Measurements from ENCODE around the gene ARMC9. TPM values are rescaled to one million over a fixed set of nuclear protein-coding genes. Genes with fewer than 3 reads are reported as not detected.
"Not testable (repeated sequence)": the region's sequence is repeated elsewhere in the genome, so short reads cannot be mapped to it uniquely, and the experiment has no call there.

ARMC9 gene
- total RNA-seq, 2 experiments from 2014 or later = 2.0 to 2.5 TPM

GRCh38 chr2:231170055-231170454, 28.4 kb upstream of the ARMC9 start:
- Mint-ChIP-seq H3K4me1 (no peaks in the 10 kb centered on the region), H3K27ac (no peak overlapping the region), H3K36me3 (peaks cover 36% of the 10 kb centered on the region), H3K9me3 (no peaks in the 10 kb centered on the region), H3K4me3 (no peak overlapping the region), H3K27me3 (no peaks in the 10 kb centered on the region)
- POLR2A ChIA-PET = no interaction called here
- DNase-seq (no peak), ATAC-seq (ENCODE audit: low read depth) (no peak)

DNA sequence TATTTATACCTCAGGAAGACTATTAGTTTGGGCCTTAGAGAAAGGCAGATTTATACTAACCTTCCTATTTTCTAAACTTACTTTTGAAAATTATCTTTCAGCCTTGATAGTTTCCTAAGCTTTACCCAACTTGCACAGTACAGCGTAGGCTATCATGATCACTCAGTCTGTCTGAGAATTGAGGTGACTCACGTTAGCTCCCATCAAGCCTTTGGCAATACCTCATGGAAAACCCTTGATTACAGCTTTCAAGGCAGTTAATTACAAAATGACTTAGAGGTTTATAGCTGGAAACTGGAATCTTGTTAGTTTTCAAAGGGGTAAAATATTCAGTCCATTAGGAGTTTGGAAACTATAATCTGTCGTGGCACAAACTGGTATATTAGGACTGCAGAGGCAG, 26.4 kb upstream of the ARMC9 start:
- H3K4me3 Mint-ChIP-seq = no peak overlapping the region
- no peaks in the 10 kb centered on the region for H3K4me1 Mint-ChIP-seq
- no peaks in the 10 kb centered on the region for H3K9me3 Mint-ChIP-seq
- POLR2A ChIA-PET = no interaction called here
- H3K27me3 Mint-ChIP-seq = no peaks in the 10 kb centered on the region
- DNase-seq (no peak), ATAC-seq (ENCODE audit: low read depth) (no peak)
- peaks cover 33% of the 10 kb centered on the region for H3K36me3 Mint-ChIP-seq
- no peak overlapping the region for H3K27ac Mint-ChIP-seq

- ATAC-seq (ENCODE audit: low read depth) = no peak
- Mint-ChIP-seq H3K9me3 (no peaks in the 10 kb centered on the region), H3K27ac (no peak overlapping the region), H3K4me3 (no peak overlapping the region), H3K4me1 (no peaks in the 10 kb centered on the region), H3K27me3 (no peaks in the 10 kb centered on the region), H3K36me3 (peaks cover 30% of the 10 kb centered on the region)
- POLR2A ChIA-PET = no interaction called here
- DNase-seq = no peak
Observed at GRCh38 chr2:231174211-231174651, 24.2 kb upstream of the ARMC9 start.

- POLR2A ChIA-PET = no interaction called here
- Mint-ChIP-seq H3K9me3 (no peaks in the 10 kb centered on the region), H3K27ac (no peak overlapping the region), H3K4me3 (no peak overlapping the region), H3K4me1 (peaks cover 9% of the 10 kb centered on the region), H3K36me3 (peaks cover 21% of the 10 kb centered on the region), H3K27me3 (no peaks in the 10 kb centered on the region)
- ATAC-seq (ENCODE audit: low read depth) = no peak
- DNase-seq = no peak
Observed at GRCh38 chr2:231176066-231176465, 22.4 kb upstream of the ARMC9 start.

DNA sequence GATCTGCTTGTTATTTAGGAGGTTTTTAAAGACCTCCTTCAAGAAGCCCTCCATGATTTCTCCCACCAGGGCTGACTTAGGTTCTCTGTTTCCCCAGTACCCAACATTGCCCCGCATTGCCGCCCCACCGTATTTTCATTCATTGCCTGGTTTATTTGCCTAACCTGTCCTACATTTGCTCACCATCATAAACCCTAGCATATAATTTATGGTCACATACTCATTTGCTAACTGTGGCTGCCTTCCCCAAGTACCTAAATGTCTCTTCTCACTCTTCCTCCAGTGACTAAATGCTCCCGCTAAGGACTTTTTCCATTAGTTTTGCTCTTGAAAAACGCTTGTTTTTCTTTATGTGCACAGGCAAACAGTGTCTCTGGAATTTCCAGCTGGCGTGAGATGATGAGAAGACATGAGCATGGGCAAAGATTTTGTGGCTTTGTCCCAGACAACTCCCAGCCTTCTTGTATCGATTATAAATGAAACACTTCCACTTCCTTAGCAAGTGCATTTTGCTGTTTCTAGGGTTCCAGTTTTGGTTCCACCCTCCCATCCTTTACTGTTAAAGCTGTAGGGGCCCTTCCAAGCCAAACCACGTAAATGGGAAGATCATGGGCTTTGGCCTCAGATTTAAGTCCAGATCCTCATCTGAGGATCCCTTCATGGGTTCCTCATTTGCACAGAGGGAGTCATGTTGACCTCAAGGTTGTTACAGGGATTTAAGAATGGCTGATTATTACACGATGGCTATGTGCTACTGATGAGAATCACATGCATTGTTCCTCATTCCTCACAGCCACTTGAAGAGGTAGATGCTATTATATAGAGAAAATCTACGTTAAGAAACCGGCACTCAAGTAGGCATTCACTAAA, 21.0 kb upstream of the ARMC9 start:
- H3K4me1 Mint-ChIP-seq = peaks cover 9% of the 10 kb centered on the region
- DNase-seq = no peak
- no peak for ATAC-seq (ENCODE audit: low read depth)
- peaks cover 18% of the 10 kb centered on the region for H3K36me3 Mint-ChIP-seq
- POLR2A ChIA-PET = no interaction called here
- peak overlapping the region; percentile 39 for H3K27ac Mint-ChIP-seq
- no peaks in the 10 kb centered on the region for H3K27me3 Mint-ChIP-seq
- H3K9me3 Mint-ChIP-seq = no peaks in the 10 kb centered on the region
- H3K4me3 Mint-ChIP-seq = no peak overlapping the region

GRCh38 chr2:231178805-231179204, 19.6 kb upstream of the ARMC9 start:
- not testable (repeated sequence) for H3K4me3 Mint-ChIP-seq

DNA sequence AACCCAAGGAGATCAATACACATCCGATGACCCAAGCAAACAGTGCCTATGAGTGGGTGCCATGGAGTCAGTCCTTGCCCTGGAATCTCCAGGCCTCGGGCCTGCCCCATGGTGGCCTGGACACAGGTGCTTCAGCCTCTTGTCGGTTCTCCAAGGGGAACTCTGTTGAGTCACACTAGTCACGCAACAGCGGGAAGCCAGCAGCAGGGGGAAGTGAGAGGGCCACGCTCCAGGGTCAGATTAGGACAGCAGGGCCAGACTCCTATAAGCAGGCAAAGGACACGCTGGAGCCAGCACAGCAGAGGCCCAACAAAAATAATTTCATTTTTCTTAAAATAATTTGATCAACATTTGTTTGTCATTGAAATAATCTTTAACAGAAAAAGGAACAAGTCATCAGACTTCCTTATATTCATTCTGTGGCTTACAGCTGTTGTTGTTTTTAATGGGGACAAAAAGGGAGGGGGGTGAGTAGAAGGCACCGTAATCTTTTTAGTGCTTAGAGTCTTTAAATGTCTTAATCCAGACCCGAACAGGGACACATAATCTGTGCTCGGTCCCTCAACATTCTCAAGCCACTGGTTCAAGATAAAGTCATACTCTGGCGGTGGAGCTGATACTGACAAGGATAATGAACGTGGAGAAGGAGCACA, 16.4 kb upstream of the ARMC9 start:
- Mint-ChIP-seq H3K4me1 (peaks cover 9% of the 10 kb centered on the region), H3K9me3 (no peaks in the 10 kb centered on the region), H3K4me3 (no peak overlapping the region), H3K27ac (no peak overlapping the region), H3K36me3 (peaks cover 6% of the 10 kb centered on the region), H3K27me3 (peaks cover 3% of the 10 kb centered on the region)
- ATAC-seq (ENCODE audit: low read depth) = no peak
- DNase-seq = no peak
- POLR2A ChIA-PET = no interaction called here

More at GRCh38 chr2:231178805-231179204, 19.6 kb upstream of the ARMC9 start:
- POLR2A ChIA-PET; DNase-seq; H3K27ac Mint-ChIP-seq; ATAC-seq (ENCODE audit: low read depth); H3K4me1 Mint-ChIP-seq; H3K27me3 Mint-ChIP-seq; H3K9me3 Mint-ChIP-seq: not testable (repeated sequence)
- peaks cover 13% of the 10 kb centered on the region for H3K36me3 Mint-ChIP-seq

GRCh38 chr2:231182513-231182899, 15.9 kb upstream of the ARMC9 start:
- Mint-ChIP-seq H3K4me1 (peaks cover 9% of the 10 kb centered on the region), H3K4me3 (no peak overlapping the region), H3K36me3 (peaks cover under 1% of the 10 kb centered on the region), H3K9me3 (no peaks in the 10 kb centered on the region), H3K27ac (no peak overlapping the region), H3K27me3 (peaks cover 6% of the 10 kb centered on the region)
- POLR2A ChIA-PET = no interaction called here
- DNase-seq (no peak), ATAC-seq (ENCODE audit: low read depth) (no peak)

- POLR2A ChIA-PET = no interaction called here
- Mint-ChIP-seq H3K27me3 (peaks cover 17% of the 10 kb centered on the region), H3K4me3 (no peak overlapping the region), H3K36me3 (no peaks in the 10 kb centered on the region), H3K9me3 (no peaks in the 10 kb centered on the region), H3K27ac (no peak overlapping the region), H3K4me1 (peaks cover 9% of the 10 kb centered on the region)
- ATAC-seq (ENCODE audit: low read depth) (no peak), DNase-seq (no peak)
Observed at GRCh38 chr2:231183851-231184250, 14.6 kb upstream of the ARMC9 start.

- ATAC-seq (ENCODE audit: low read depth) (no peak), DNase-seq (no peak)
- Mint-ChIP-seq H3K4me3 (no peak overlapping the region), H3K9me3 (no peaks in the 10 kb centered on the region), H3K27me3 (peaks cover 19% of the 10 kb centered on the region), H3K36me3 (no peaks in the 10 kb centered on the region), H3K27ac (no peak overlapping the region), H3K4me1 (peaks cover 9% of the 10 kb centered on the region)
- POLR2A ChIA-PET = no interaction called here
Observed at GRCh38 chr2:231184319-231184718, 14.1 kb upstream of the ARMC9 start.

GRCh38 chr2:231185050-231185725, 13.2 kb upstream of the ARMC9 start:
- H3K4me3 Mint-ChIP-seq = no peak overlapping the region
- ATAC-seq (ENCODE audit: low read depth) (no peak), DNase-seq (no peak)
- peaks cover 24% of the 10 kb centered on the region for H3K27me3 Mint-ChIP-seq
- H3K4me1 Mint-ChIP-seq = peaks cover 2% of the 10 kb centered on the region
- H3K27ac Mint-ChIP-seq = no peak overlapping the region
- POLR2A ChIA-PET = no interaction called here
- no peaks in the 10 kb centered on the region for H3K36me3 Mint-ChIP-seq
- no peaks in the 10 kb centered on the region for H3K9me3 Mint-ChIP-seq

GRCh38 chr2:231185886-231186285, 12.5 kb upstream of the ARMC9 start:
- no peaks in the 10 kb centered on the region for H3K4me1 Mint-ChIP-seq
- POLR2A ChIA-PET = no interaction called here
- H3K36me3 Mint-ChIP-seq = no peaks in the 10 kb centered on the region

GRCh38 chr2:231186325-231186724, 12.1 kb upstream of the ARMC9 start:
- H3K9me3 Mint-ChIP-seq = no peaks in the 10 kb centered on the region

More at GRCh38 chr2:231185886-231186285, 12.5 kb upstream of the ARMC9 start:
- H3K27me3 Mint-ChIP-seq = peaks cover 26% of the 10 kb centered on the region
- H3K9me3 Mint-ChIP-seq = no peaks in the 10 kb centered on the region
- ATAC-seq (ENCODE audit: low read depth) = no peak
- no peak for DNase-seq
- H3K27ac Mint-ChIP-seq = no peak overlapping the region
- H3K4me3 Mint-ChIP-seq = no peak overlapping the region

More at GRCh38 chr2:231186325-231186724, 12.1 kb upstream of the ARMC9 start:
- POLR2A ChIA-PET = no interaction called here
- ATAC-seq (ENCODE audit: low read depth) (no peak), DNase-seq (no peak)
- H3K27ac Mint-ChIP-seq = no peak overlapping the region
- H3K36me3 Mint-ChIP-seq = no peaks in the 10 kb centered on the region
- peaks cover 29% of the 10 kb centered on the region for H3K27me3 Mint-ChIP-seq
- no peaks in the 10 kb centered on the region for H3K4me1 Mint-ChIP-seq
- no peak overlapping the region for H3K4me3 Mint-ChIP-seq
